Stimulated activated CD8-positive, alpha-beta memory T cell treated with anti-CD3 and anti-CD28 coated beads, Interleukin-12 subunit alpha, Interleukin-12 subunit beta, amount 100 ng/mL, for 24 hours (primary cell): Measurements from ENCODE around the gene TMA16.

Source experiments
- DNase-seq: peaks from one replicate; pipeline ENCODE4 v3.0.0-alpha.2; 2020; ENCODE audit errors: extremely low read depth

TMA16 gene

GRCh38 chr4:163563592-163563991, 69.1 kb downstream of the TMA16 start:
- DNase-seq, result no peak

GRCh38 chr4:163564221-163564720, 69.8 kb downstream of the TMA16 start:
- no peak for DNase-seq

- DNase-seq, result no peak
Measured at GRCh38 chr4:163565226-163566135, 71.0 kb downstream of the TMA16 start.

GRCh38 chr4:163566257-163566796, 71.8 kb downstream of the TMA16 start:
- DNase-seq, result no peak

- DNase-seq, result no peak
Measured at GRCh38 chr4:163568843-163569242, 74.4 kb downstream of the TMA16 start.
